Kidney epithelial cell (primary cell): Measurements from ENCODE around the gene KIT. TPM values are rescaled to one million over a fixed set of nuclear protein-coding genes. Genes with fewer than 3 reads are reported as not detected.

Experiments used
- DNase-seq: peaks from one replicate; pipeline ENCODE4 v3.0.0-alpha.2; 2010; ENCODE audit warnings: low read depth
- H3K27me3 ChIP-seq: 2 replicates; pipeline ENCODE4 v1.6.0; 2011; ENCODE audit warnings: low read length; ENCODE audit not compliant: control insufficient read depth, insufficient read depth
- H3K36me3 ChIP-seq: 2 replicates; pipeline ENCODE4 v1.5.1; 2011; ENCODE audit warnings: low read length; ENCODE audit not compliant: control insufficient read depth, insufficient read depth
- H3K4me3 ChIP-seq: 2 replicates; pipeline ENCODE4 v1.5.1; 2011; ENCODE audit warnings: low read depth, mild to moderate bottlenecking, control low read depth, low read length
- CTCF ChIP-seq: IDR thresholded peaks from 2 replicates; pipeline ENCODE4 v1.5.1; 2011; ENCODE audit warnings: mild to moderate bottlenecking, moderate library complexity, low read length, control low read depth, inconsistent platforms; ENCODE audit not compliant: insufficient read depth, poor library complexity, severe bottlenecking
- total RNA-seq: library from RNA; depleted of rRNA; stranded (reverse); fragments of >200 nt; gene quantifications from 2 replicates; pipeline ENCODE4 v1.2.3, GENCODE V29; 2015

The KIT gene
- total RNA-seq, 1 donor from 2014 or later: 1.7 TPM

- H3K36me3 ChIP-seq: no peaks in the 10 kb centered on the region
- H3K4me3 ChIP-seq: no peak overlapping the region
- no peak for DNase-seq
- no peaks in the 10 kb centered on the region for H3K27me3 ChIP-seq
- no peak for TF ChIP-seq CTCF
These were observed 54.4 kb downstream of the KIT start for GRCh38 chr4:54712206-54712605.

- H3K27me3 ChIP-seq: no peaks in the 10 kb centered on the region
These were observed 56.9 kb downstream of the KIT start for GRCh38 chr4:54714631-54715030.

GRCh38 chr4:54716478-54717065 is 58.8 kb downstream of the KIT start:
- H3K36me3 ChIP-seq: no peaks in the 10 kb centered on the region
- no peaks in the 10 kb centered on the region for H3K27me3 ChIP-seq
- no peak for TF ChIP-seq CTCF
- no peak overlapping the region for H3K4me3 ChIP-seq
- DNase-seq: no peak

More at GRCh38 chr4:54714631-54715030, 56.9 kb downstream of the KIT start:
- DNase-seq: no peak
- Histone ChIP-seq H3K36me3 (no peaks in the 10 kb centered on the region), H3K4me3 (no peak overlapping the region)
- TF ChIP-seq CTCF: no peak

GRCh38 chr4:54717694-54718093 is 59.9 kb downstream of the KIT start:
- Histone ChIP-seq H3K4me3 (no peak overlapping the region), H3K27me3 (no peaks in the 10 kb centered on the region), H3K36me3 (no peaks in the 10 kb centered on the region)
- DNase-seq: no peak
- no peak for TF ChIP-seq CTCF

- TF ChIP-seq CTCF: no peak
- Histone ChIP-seq H3K4me3 (no peak overlapping the region), H3K27me3 (no peaks in the 10 kb centered on the region), H3K36me3 (no peaks in the 10 kb centered on the region)
- DNase-seq: no peak
These were observed 61.6 kb downstream of the KIT start for GRCh38 chr4:54719378-54719777.

- Histone ChIP-seq H3K36me3 (no peaks in the 10 kb centered on the region), H3K4me3 (no peak overlapping the region), H3K27me3 (no peaks in the 10 kb centered on the region)
- DNase-seq: no peak
- no peak for TF ChIP-seq CTCF
These were observed 65.5 kb downstream of the KIT start for GRCh38 chr4:54723220-54723619.
